Gastrocnemius medialis (tissue), 4 donors: ENCODE results near the gene AHCTF1. TPM values are rescaled to one million over a fixed set of nuclear protein-coding genes. Genes with fewer than 3 reads are reported as not detected.

ENCODE experiments used
- ATAC-seq, 2 donors: fragments of 150-250 bp; one replicate each; pipeline ENCODE4 v1.9.1; 2016
- DNase-seq, 2 donors: peaks; one replicate each; pipeline ENCODE4 v3.0.0-alpha.2; 2019
- H3K27ac ChIP-seq, 4 donors: fragments of 200-600 bp; sonication (generic); 1 replicate in 1 of 4; 2 replicates in 3 of 4; pipeline ENCODE4 v1.5.1; 2016 to 2018; ENCODE audit warnings: mild to moderate bottlenecking in 2 of 4, moderate library complexity in 1 of 4
- H3K27me3 ChIP-seq, 3 donors: fragments of 200-600 bp; sonication (generic) in 2 of 3; 1 replicate in 1 of 3; 2 replicates in 2 of 3; pipeline versions ENCODE4 v1.5.1 to v1.6.0; 2016 to 2019; ENCODE audit warnings: mild to moderate bottlenecking in 1 of 3, moderate library complexity in 1 of 3
- H3K36me3 ChIP-seq, 2 donors: fragments of 200-600 bp; sonication (generic) in 1 of 2; one replicate each; pipeline ENCODE4 v1.5.1; 2017 to 2018
- H3K4me1 ChIP-seq, 2 donors: fragments of 200-600 bp; sonication (generic) in 1 of 2; one replicate each; pipeline ENCODE4 v1.5.1; 2016 to 2017; ENCODE audit warnings: mild to moderate bottlenecking in 2 of 2
- H3K4me3 ChIP-seq, 4 donors: fragments of 200-600 bp; sonication (generic) in 3 of 4; 1 replicate in 1 of 4; 2 replicates in 3 of 4; pipeline ENCODE4 v1.5.1; 2016 to 2019; ENCODE audit warnings: mild to moderate bottlenecking in 2 of 4
- H3K9me3 ChIP-seq, 3 donors: fragments of 200-600 bp; sonication (generic) in 2 of 3; 1 replicate in 1 of 3; 2 replicates in 2 of 3; pipeline ENCODE4 v1.5.1; 2016 to 2019
- CTCF ChIP-seq, 5 experiments: fragments of 450-650 bp in 3 of 5; fragments of 200-600 bp in 2 of 5; sonication (generic) in 2 of 5; IDR thresholded peaks in 4 of 5; conservative IDR thresholded peaks in 1 of 5; 1 replicate in 4 of 5; 2 replicates in 1 of 5; pipeline ENCODE4 v1.5.1; 2016 to 2019; ENCODE audit warnings: antibody characterized with exemption in 5 of 5, mild to moderate bottlenecking in 3 of 5, moderate library complexity in 3 of 5
- POLR2A ChIP-seq, 2 donors: fragments of 450-650 bp; IDR thresholded peaks; one replicate each; pipeline ENCODE4 v1.6.1; 2017; ENCODE audit warnings: antibody characterized with exemption in 2 of 2, mild to moderate bottlenecking in 2 of 2, moderate library complexity in 2 of 2
- in situ Hi-C, 4 donors: fragments of 200-750 bp; cut with MboI; loops; one replicate each; pipeline versions ENCODE4 v1.15.0 to v1.8.0; 2017; ENCODE audit warnings: low sequenced_read_pairs in 4 of 4
- intact Hi-C: fragments of 100-400 bp; cut with DNase I; formaldehyde crosslinking; loops from one replicate; pipeline ENCODE4 v1.15.1; 2023; ENCODE audit warnings: low total_unique reads
- total RNA-seq, 4 donors: library from RNA; depleted of rRNA; stranded (reverse); fragments of >200 nt; gene quantifications; one replicate each; pipeline versions ENCODE4 v1.1.0 to v1.2.3, GENCODE V29; 2016

The AHCTF1 gene
- total RNA-seq, 4 donors from 2014 or later, result 21.7 to 28.5 (median 24.7) TPM

GRCh38 chr1:246906833-246907232, 24.9 kb downstream of the AHCTF1 start:
- H3K4me1 ChIP-seq, result peaks cover 3 to 4% of the 10 kb centered on the region in 2 donors
- H3K4me3 ChIP-seq, result no peak overlapping the region
- no peak for TF ChIP-seq CTCF (IDR thresholded peaks at IDR 0.05 in 4 of 5, conservative IDR thresholded peaks at IDR 0.05 in 1 of 5)
- no peak for TF ChIP-seq POLR2A (IDR thresholded peaks at IDR 0.05)
- no peak for DNase-seq
- intact Hi-C loops (no loop called here), in situ Hi-C loops (loop anchor here in 3 of 4 donors (5.0 to 10.0 kb wide), 3 partner anchors 58 to 68 kb away; no protein-coding TSS in a partner anchor)
- H3K36me3 ChIP-seq, result peaks cover 0 to 66% of the 10 kb centered on the region in 2 donors
- H3K9me3 ChIP-seq, result no peaks in the 10 kb centered on the region
- H3K27ac ChIP-seq, result no peak overlapping the region
- ATAC-seq, result no peak
- no peaks in the 10 kb centered on the region for H3K27me3 ChIP-seq

- TF ChIP-seq POLR2A (IDR thresholded peaks at IDR 0.05) (no peak), CTCF (IDR thresholded peaks at IDR 0.05 in 4 of 5, conservative IDR thresholded peaks at IDR 0.05 in 1 of 5) (no peak)
- H3K36me3 ChIP-seq, result peaks cover 2 to 95% of the 10 kb centered on the region in 2 donors
- intact Hi-C loops, result no loop called here
- in situ Hi-C loops, result loop anchor here in 2 of 4 donors (10.0 kb wide), 2 partner anchors 63 to 73 kb away; no protein-coding TSS in a partner anchor
- no peaks in the 10 kb centered on the region for H3K4me1 ChIP-seq
- no peak overlapping the region for H3K4me3 ChIP-seq
- no peaks in the 10 kb centered on the region for H3K9me3 ChIP-seq
- no peak overlapping the region for H3K27ac ChIP-seq
- no peaks in the 10 kb centered on the region for H3K27me3 ChIP-seq
- ATAC-seq, result no peak
- DNase-seq, result no peak
Measured at GRCh38 chr1:246901874-246902273, 29.9 kb downstream of the AHCTF1 start.

GRCh38 chr1:246897302-246897701, 34.4 kb downstream of the AHCTF1 start:
- DNase-seq, result no peak
- no peak overlapping the region for H3K27ac ChIP-seq
- no peaks in the 10 kb centered on the region for H3K27me3 ChIP-seq
- in situ Hi-C loops (no loop called here), intact Hi-C loops (no loop called here)
- no peak overlapping the region for H3K4me3 ChIP-seq
- no peaks in the 10 kb centered on the region for H3K4me1 ChIP-seq
- no peak for ATAC-seq
- H3K9me3 ChIP-seq, result no peaks in the 10 kb centered on the region
- TF ChIP-seq CTCF (IDR thresholded peaks at IDR 0.05 in 4 of 5, conservative IDR thresholded peaks at IDR 0.05 in 1 of 5) (no peak), POLR2A (IDR thresholded peaks at IDR 0.05) (no peak)
- H3K36me3 ChIP-seq, result peaks cover 7 to 94% of the 10 kb centered on the region in 2 donors

GRCh38 chr1:246893191-246893939, 38.4 kb downstream of the AHCTF1 start:
- H3K4me3 ChIP-seq, result no peak overlapping the region
- in situ Hi-C loops (no loop called here), intact Hi-C loops (no loop called here)
- H3K27me3 ChIP-seq, result no peaks in the 10 kb centered on the region
- H3K4me1 ChIP-seq, result no peaks in the 10 kb centered on the region
- no peak for TF ChIP-seq CTCF (IDR thresholded peaks at IDR 0.05 in 4 of 5, conservative IDR thresholded peaks at IDR 0.05 in 1 of 5)
- TF ChIP-seq POLR2A (IDR thresholded peaks at IDR 0.05), result no peak
- H3K9me3 ChIP-seq, result no peaks in the 10 kb centered on the region
- ATAC-seq, result no peak
- peaks cover 7 to 92% of the 10 kb centered on the region in 2 donors for H3K36me3 ChIP-seq
- H3K27ac ChIP-seq, result no peak overlapping the region
- no peak for DNase-seq
